ENCODE results near the gene ACVR2A. TPM values are rescaled to one million over a fixed set of nuclear protein-coding genes. Genes with fewer than 3 reads are reported as not detected.

Gene ACVR2A
- total RNA-seq, 1 donor from 2014 or later, result 22.9 TPM

GRCh38 chr2:147977679-147978078 is 132.8 kb downstream of the ACVR2A start:
- Mint-ChIP-seq H3K4me1 (ENCODE audit: unreplicated experiment) (peaks cover 11% of the 10 kb centered on the region), H3K27me3 (ENCODE audit: unreplicated experiment) (no peaks in the 10 kb centered on the region), H3K9me3 (ENCODE audit: unreplicated experiment) (no peaks in the 10 kb centered on the region), H3K4me3 (ENCODE audit: unreplicated experiment) (no peak overlapping the region), H3K36me3 (ENCODE audit: low read depth, unreplicated experiment) (no peaks in the 10 kb centered on the region), H3K27ac (ENCODE audit: unreplicated experiment) (no peak overlapping the region)
- no peak for DNase-seq (ENCODE audit: low spot score)
- TF ChIP-seq, protein P1, sequence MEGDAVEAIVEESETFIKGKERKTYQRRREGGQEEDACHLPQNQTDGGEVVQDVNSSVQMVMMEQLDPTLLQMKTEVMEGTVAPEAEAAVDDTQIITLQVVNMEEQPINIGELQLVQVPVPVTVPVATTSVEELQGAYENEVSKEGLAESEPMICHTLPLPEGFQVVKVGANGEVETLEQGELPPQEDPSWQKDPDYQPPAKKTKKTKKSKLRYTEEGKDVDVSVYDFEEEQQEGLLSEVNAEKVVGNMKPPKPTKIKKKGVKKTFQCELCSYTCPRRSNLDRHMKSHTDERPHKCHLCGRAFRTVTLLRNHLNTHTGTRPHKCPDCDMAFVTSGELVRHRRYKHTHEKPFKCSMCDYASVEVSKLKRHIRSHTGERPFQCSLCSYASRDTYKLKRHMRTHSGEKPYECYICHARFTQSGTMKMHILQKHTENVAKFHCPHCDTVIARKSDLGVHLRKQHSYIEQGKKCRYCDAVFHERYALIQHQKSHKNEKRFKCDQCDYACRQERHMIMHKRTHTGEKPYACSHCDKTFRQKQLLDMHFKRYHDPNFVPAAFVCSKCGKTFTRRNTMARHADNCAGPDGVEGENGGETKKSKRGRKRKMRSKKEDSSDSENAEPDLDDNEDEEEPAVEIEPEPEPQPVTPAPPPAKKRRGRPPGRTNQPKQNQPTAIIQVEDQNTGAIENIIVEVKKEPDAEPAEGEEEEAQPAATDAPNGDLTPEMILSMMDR (IDR thresholded peaks at IDR 0.05; ENCODE audit: unreplicated experiment), result no peak

Other genes starting within 250 kb of the ACVR2A start
- gene ORC4, start 175.7 kb downstream of the ACVR2A start, total RNA-seq (ENCODE audit: unreplicated experiment), result 41.3 TPM
- 59.3 TPM for gene MBD5, start 176.1 kb downstream of the ACVR2A start, total RNA-seq (ENCODE audit: unreplicated experiment)